CD4-positive, alpha-beta T cell (primary cell): ENCODE measurements around the gene KIF26B. TPM values are rescaled to one million over a fixed set of nuclear protein-coding genes. Genes with fewer than 3 reads are reported as not detected.

Experiments used
- ATAC-seq: fragments of 200-7000 bp; cut with Tn5 transposase; one replicate; pipeline ENCODE4 v1.10.0; 2022; ENCODE audit warnings: mild to moderate bottlenecking; ENCODE audit not compliant: poor library complexity
- CTCF ChIA-PET: fragments of 350-600 bp; sonication (Branson Sonifier 250); formaldehyde crosslinking; loops from one replicate; lab custom pipeline; 2021; ENCODE audit warnings: antibody characterized with exemption, inconsistent platforms; lab: Charles Lee
- POLR2A ChIA-PET: fragments of 350-600 bp; sonication (Branson Sonifier 250); formaldehyde crosslinking; loops from one replicate; lab custom pipeline; 2021; ENCODE audit warnings: antibody characterized with exemption, inconsistent platforms; lab: Charles Lee
- DNase-seq, 14 experiments: peaks; one replicate each; pipeline ENCODE4 v3.0.0-alpha.2; 2013 to 2020; ENCODE audit warnings: mixed read lengths in 2 of 14
- H3K27ac ChIP-seq, 2 donors: one replicate each; pipeline versions ENCODE4 v1.5.1 to v1.7.0; 2013; ENCODE audit warnings: low read length in 2 of 2, low read depth in 1 of 2, mild to moderate bottlenecking in 1 of 2
- H3K27me3 ChIP-seq, 2 experiments: 1 replicate in 1 of 2; 2 replicates in 1 of 2; pipeline versions ENCODE4 v1.6.1 to v1.7.0; 2013; ENCODE audit warnings: low read length in 2 of 2, control low read depth in 1 of 2, mild to moderate bottlenecking in 1 of 2, moderate library complexity in 1 of 2; ENCODE audit not compliant: insufficient read depth in 2 of 2, control insufficient read depth in 1 of 2
- H3K36me3 ChIP-seq: one replicate; pipeline ENCODE4 v1.6.1; 2013; ENCODE audit warnings: low read length, control low read depth; ENCODE audit not compliant: insufficient read depth
- H3K4me1 ChIP-seq: one replicate; pipeline ENCODE4 v1.6.1; 2013; ENCODE audit warnings: low read length, control low read depth; ENCODE audit not compliant: insufficient read depth
- H3K4me3 ChIP-seq: one replicate; pipeline ENCODE4 v1.5.1; 2013; ENCODE audit warnings: mild to moderate bottlenecking, low read length, moderate library complexity
- H3K9me3 ChIP-seq, 2 experiments: 1 replicate in 1 of 2; 2 replicates in 1 of 2; pipeline versions ENCODE4 v1.6.1 to v1.7.0; 2013; ENCODE audit warnings: low read length in 2 of 2, mild to moderate bottlenecking in 2 of 2, control low read depth in 1 of 2, moderate library complexity in 1 of 2; ENCODE audit not compliant: control insufficient read depth in 1 of 2, insufficient read depth in 1 of 2
- H3K27ac Mint-ChIP-seq: one replicate; pipeline ENCODE4 v1.8.0; 2020; ENCODE audit warnings: mixed read lengths
- H3K27me3 Mint-ChIP-seq: one replicate; pipeline ENCODE4 v1.8.0; 2021; ENCODE audit warnings: mixed read lengths
- H3K36me3 Mint-ChIP-seq: one replicate; pipeline ENCODE4 v1.8.0; 2021; ENCODE audit warnings: low read depth, mixed read lengths
- H3K4me1 Mint-ChIP-seq: one replicate; pipeline ENCODE4 v1.8.0; 2021; ENCODE audit warnings: low read depth, mixed read lengths
- H3K4me3 Mint-ChIP-seq: one replicate; pipeline ENCODE4 v1.8.0; 2020; ENCODE audit warnings: mild to moderate bottlenecking, mixed read lengths
- H3K9me3 Mint-ChIP-seq: one replicate; pipeline ENCODE4 v1.8.0; 2020; ENCODE audit warnings: mixed read lengths
- CTCF ChIP-seq: fragments of 200-600 bp; IDR thresholded peaks from one replicate; pipeline ENCODE4 v1.8.0; 2022; ENCODE audit warnings: antibody characterized with exemption, mild to moderate bottlenecking
- intact Hi-C, 2 experiments: fragments of 100-400 bp; cut with DNase I in 1 of 2; cut with micrococcal nuclease in 1 of 2; formaldehyde crosslinking; loops; one replicate each; pipeline versions ENCODE4 v1.15.1 to v1.9.0; 2023 to 2025; cut with DNase I, micrococcal nuclease
- total RNA-seq, 174 experiments: library from RNA in 2 of 174; stranded (reverse) in 2 of 174; gene quantifications; one replicate each; pipeline ENCODE4 v1.2.3 and lab custom pipeline; 2021 to 2026

KIF26B gene
- total RNA-seq, 2 experiments from 2014 or later = 0.03 TPM; not detected in 1

DNA sequence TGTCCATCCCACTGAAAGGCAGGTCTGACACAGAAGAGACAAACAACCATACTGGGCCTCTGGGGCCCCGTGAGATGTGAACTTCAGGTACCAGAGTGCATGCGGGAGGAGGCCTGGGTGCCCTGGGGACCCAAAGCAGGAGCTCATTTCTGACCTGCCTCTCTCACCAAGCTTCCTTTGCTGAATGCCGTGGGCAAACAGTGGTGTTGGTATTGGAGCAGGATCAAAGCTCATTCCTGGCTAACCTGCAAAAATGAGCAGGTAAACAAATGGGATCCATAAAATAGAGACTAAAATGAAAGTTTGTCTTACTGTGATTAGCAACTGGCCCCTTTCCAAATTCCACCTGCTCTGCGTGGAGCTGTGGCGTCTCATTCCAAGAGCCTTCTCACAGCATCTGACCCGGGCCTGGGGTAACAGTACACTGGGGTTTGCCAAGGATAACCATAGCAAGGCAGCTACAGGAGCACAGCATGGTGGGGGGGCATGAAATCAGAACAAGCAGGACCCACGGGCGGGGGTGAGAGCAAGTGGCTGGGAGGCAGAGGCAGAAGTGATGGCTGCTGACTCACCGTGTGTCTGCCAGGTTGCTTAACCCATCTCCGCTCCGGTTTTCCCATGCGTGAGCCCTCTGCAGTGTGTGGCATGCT lies 103.6 kb downstream of the KIF26B start:
- TF ChIP-seq CTCF = no peak
- no peaks in the 10 kb centered on the region for H3K36me3 ChIP-seq
- H3K4me3 ChIP-seq = no peak overlapping the region
- H3K4me1 ChIP-seq = no peaks in the 10 kb centered on the region
- intact Hi-C loops = no loop called here
- H3K27ac Mint-ChIP-seq = no peak overlapping the region
- ATAC-seq (no peak), DNase-seq (peak in 2 of 14 experiments; percentile 36 to 45)
- H3K27me3 Mint-ChIP-seq = peaks cover under 1% of the 10 kb centered on the region
- POLR2A ChIA-PET = no interaction called here
- no peak overlapping the region for H3K27ac ChIP-seq
- peaks cover 0 to 6% of the 10 kb centered on the region in 2 experiments for H3K27me3 ChIP-seq
- no peaks in the 10 kb centered on the region for H3K9me3 Mint-ChIP-seq
- no peaks in the 10 kb centered on the region for H3K36me3 Mint-ChIP-seq
- H3K9me3 ChIP-seq = peaks cover 0 to 13% of the 10 kb centered on the region in 2 experiments
- CTCF ChIA-PET = no interaction called here
- H3K4me3 Mint-ChIP-seq = no peak overlapping the region
- no peaks in the 10 kb centered on the region for H3K4me1 Mint-ChIP-seq

GRCh38 chr1:245260110-245260882 lies 105.5 kb downstream of the KIF26B start:
- Histone ChIP-seq H3K4me1 (no peaks in the 10 kb centered on the region), H3K9me3 (peaks cover 0 to 8% of the 10 kb centered on the region in 2 experiments), H3K4me3 (no peak overlapping the region), H3K36me3 (no peaks in the 10 kb centered on the region), H3K27me3 (peaks cover 0 to 6% of the 10 kb centered on the region in 2 experiments), H3K27ac (no peak overlapping the region)
- ATAC-seq (no peak), DNase-seq (no peak)
- H3K27ac Mint-ChIP-seq = no peak overlapping the region
- H3K27me3 Mint-ChIP-seq = peaks cover 4% of the 10 kb centered on the region
- no peak overlapping the region for H3K4me3 Mint-ChIP-seq
- H3K9me3 Mint-ChIP-seq = no peaks in the 10 kb centered on the region
- CTCF ChIA-PET = no interaction called here
- intact Hi-C loops = no loop called here
- H3K36me3 Mint-ChIP-seq = no peaks in the 10 kb centered on the region
- TF ChIP-seq CTCF = no peak
- POLR2A ChIA-PET = no interaction called here
- no peaks in the 10 kb centered on the region for H3K4me1 Mint-ChIP-seq

- Mint-ChIP-seq H3K27ac (no peak overlapping the region), H3K4me1 (no peaks in the 10 kb centered on the region), H3K9me3 (no peaks in the 10 kb centered on the region), H3K4me3 (no peak overlapping the region), H3K27me3 (peaks cover 4% of the 10 kb centered on the region), H3K36me3 (no peaks in the 10 kb centered on the region)
- TF ChIP-seq CTCF = no peak
- ChIA-PET CTCF (no interaction called here), POLR2A (no interaction called here)
- ATAC-seq (no peak), DNase-seq (no peak)
- Histone ChIP-seq H3K4me1 (no peaks in the 10 kb centered on the region), H3K9me3 (peaks cover 0 to 8% of the 10 kb centered on the region in 2 experiments), H3K27me3 (peaks cover 0 to 6% of the 10 kb centered on the region in 2 experiments), H3K4me3 (no peak overlapping the region), H3K27ac (no peak overlapping the region), H3K36me3 (no peaks in the 10 kb centered on the region)
- intact Hi-C loops = no loop called here
Observed at GRCh38 chr1:245260883-245261282, 106.1 kb downstream of the KIF26B start.
